Bronchial epithelial cell (primary cell): ENCODE data around the gene C1QL1. TPM values are rescaled to one million over a fixed set of nuclear protein-coding genes. Genes with fewer than 3 reads are reported as not detected.

Experiments
- DNase-seq: peaks from one replicate; pipeline ENCODE4 v3.0.0-alpha.2; 2010; ENCODE audit warnings: low read depth
- FAIRE-seq: peaks from 2 replicates; lab custom pipeline; 2011; peaks lifted over from hg19 to GRCh38; lab: Jason Lieb, UNC
- H3K27me3 ChIP-seq: 2 replicates; pipeline ENCODE4 v1.5.1; 2011; ENCODE audit warnings: low read length; ENCODE audit not compliant: control insufficient read depth, insufficient read depth
- H3K36me3 ChIP-seq: 2 replicates; pipeline ENCODE4 v1.5.1; 2011; ENCODE audit warnings: low read length; ENCODE audit not compliant: control insufficient read depth, insufficient read depth
- H3K4me3 ChIP-seq: 2 replicates; pipeline ENCODE4 v1.5.1; 2011; ENCODE audit warnings: mild to moderate bottlenecking, low read depth, low read length, control low read depth
- CTCF ChIP-seq: IDR thresholded peaks from 2 replicates; pipeline ENCODE4 v1.5.1; 2011; ENCODE audit warnings: mild to moderate bottlenecking, moderate library complexity, low read length, control low read depth, inconsistent platforms; ENCODE audit not compliant: insufficient read depth, severe bottlenecking
- total RNA-seq: library from RNA; depleted of rRNA; stranded (reverse); fragments of >200 nt; gene quantifications from 2 replicates; pipeline ENCODE4 v1.2.1, GENCODE V29; 2014

C1QL1 gene
- total RNA-seq, 1 donor from 2014 or later: not detected

- FAIRE-seq (no peak), DNase-seq (no peak)
- no peak for TF ChIP-seq CTCF
- Histone ChIP-seq H3K36me3 (peaks cover 4% of the 10 kb centered on the region), H3K27me3 (no peaks in the 10 kb centered on the region), H3K4me3 (no peak overlapping the region)
Observed at GRCh38 chr17:44924107-44924544, 44.0 kb downstream of the C1QL1 start.

GRCh38 chr17:44922746-44923470 lies 45.2 kb downstream of the C1QL1 start:
- TF ChIP-seq CTCF: no peak
- peaks cover 2% of the 10 kb centered on the region for H3K36me3 ChIP-seq
- no peak overlapping the region for H3K4me3 ChIP-seq
- no peaks in the 10 kb centered on the region for H3K27me3 ChIP-seq
- DNase-seq (no peak), FAIRE-seq (no peak)

GRCh38 chr17:44922136-44922535 lies 46.0 kb downstream of the C1QL1 start:
- Histone ChIP-seq H3K4me3 (no peak overlapping the region), H3K36me3 (no peaks in the 10 kb centered on the region), H3K27me3 (no peaks in the 10 kb centered on the region)
- TF ChIP-seq CTCF: no peak
- no peak for FAIRE-seq
- DNase-seq: no peak

GRCh38 chr17:44921122-44921882 lies 46.8 kb downstream of the C1QL1 start:
- TF ChIP-seq CTCF: no peak
- Histone ChIP-seq H3K4me3 (no peak overlapping the region), H3K27me3 (no peaks in the 10 kb centered on the region), H3K36me3 (no peaks in the 10 kb centered on the region)
- DNase-seq (no peak), FAIRE-seq (no peak)

- FAIRE-seq: no peak
- Histone ChIP-seq H3K4me3 (no peak overlapping the region), H3K27me3 (no peaks in the 10 kb centered on the region), H3K36me3 (no peaks in the 10 kb centered on the region)
- DNase-seq: no peak
- no peak for TF ChIP-seq CTCF
Observed at GRCh38 chr17:44920565-44920940, 47.5 kb downstream of the C1QL1 start.
